NCI-H2107 treated with DMSO at 0.1 percent for 48 hours (cell line): ENCODE data around the gene KCNQ2.
A peak's percentile ranks its signal among the peaks of the same experiment; 100 is the strongest.

Source experiments
- DNase-seq: peaks from one replicate; lab custom pipeline; 2025; ENCODE audit not compliant: unreplicated experiment; lab: John Stamatoyannopoulos, UW

Gene KCNQ2

DNA sequence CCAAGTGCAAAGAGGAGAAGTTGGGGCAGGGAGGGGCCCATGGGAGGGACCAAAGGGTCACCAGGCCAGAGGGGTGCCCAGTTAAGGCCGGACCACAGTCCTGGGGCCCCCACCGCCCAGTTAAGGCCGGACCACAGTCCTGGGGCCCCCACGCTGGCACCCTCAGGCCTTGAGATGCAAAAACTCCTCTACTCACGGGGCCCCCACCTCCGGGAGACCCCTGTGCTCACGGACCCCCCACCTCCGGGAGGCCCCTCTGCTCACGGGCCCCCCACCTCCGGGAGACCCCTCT is 16.9 kb downstream of the KCNQ2 start:
- DNase-seq: no peak

DNA sequence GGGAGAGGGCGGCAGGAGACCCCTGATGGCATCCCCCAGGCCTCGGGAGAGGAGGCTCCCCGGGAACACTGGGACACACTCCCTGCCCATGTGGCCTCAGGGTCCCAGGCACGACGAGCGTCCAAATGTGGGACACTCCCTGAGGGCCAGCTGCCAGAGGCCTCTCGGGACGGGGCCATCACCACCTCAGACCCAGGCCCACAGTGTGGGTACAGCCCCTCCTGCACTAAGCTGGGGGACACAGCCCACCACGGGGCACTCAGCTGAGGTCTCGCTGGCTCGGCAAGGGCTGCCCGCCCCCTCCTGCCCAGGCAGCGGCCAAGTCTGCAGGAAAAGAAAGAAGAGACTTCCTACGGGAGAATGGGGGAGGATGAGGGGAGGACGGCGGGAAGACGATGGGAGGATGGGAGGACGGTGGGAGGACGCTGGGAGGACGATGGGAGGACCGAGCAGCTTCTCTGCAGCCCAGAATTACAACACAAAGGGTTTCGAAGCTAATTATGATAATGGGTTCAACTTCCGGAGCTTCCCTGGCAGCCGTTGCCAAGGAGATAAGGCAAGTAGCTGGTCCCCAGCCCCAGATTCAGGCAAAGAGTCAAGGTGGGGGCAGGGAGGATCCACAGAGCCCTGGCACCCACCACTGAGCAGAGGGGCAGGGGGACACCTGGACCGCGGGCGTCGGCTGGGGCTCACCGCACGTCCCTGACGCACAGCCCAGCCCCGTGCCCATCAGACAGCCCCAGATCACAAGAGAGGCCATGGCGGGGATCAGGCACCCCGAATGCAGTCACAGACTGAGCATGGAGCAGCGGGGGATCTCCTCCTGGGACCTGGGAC is 17.5 kb downstream of the KCNQ2 start:
- peak; percentile 18 for DNase-seq

DNA sequence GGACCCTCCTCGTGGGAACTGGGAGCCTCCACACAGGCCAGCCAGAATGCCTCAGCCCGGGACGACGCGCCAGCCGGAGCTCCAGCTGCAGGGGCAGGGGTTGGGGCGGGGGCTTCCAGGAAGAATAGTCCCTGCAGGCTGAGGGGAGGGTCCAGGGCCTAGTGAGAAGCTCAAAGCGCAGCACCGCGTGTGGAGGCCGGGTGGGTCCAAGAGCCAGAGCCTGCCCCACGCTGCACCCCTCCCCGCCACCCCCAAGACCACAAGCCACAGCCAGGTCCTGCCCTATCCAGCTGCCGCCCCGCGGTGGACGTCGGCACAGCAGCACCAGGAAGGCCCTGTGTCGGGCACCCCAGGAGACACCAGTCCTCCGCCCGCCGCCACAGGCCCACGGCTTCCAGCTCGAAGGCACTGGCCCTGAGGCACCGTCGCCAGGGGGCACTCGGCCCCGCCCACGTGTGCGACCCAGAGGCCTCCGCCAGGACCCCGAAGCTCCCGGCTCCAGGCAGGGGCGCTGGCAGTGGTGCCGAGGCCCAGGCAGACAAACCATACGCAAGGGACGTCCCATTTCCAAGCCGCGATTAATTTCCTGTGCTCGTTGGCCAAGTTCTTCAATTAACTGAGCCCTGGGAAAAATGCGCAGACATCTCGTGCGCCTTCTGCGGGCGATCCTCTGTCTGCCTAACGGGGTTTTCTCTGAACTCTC is 19.5 kb downstream of the KCNQ2 start:
- DNase-seq: no peak

DNA sequence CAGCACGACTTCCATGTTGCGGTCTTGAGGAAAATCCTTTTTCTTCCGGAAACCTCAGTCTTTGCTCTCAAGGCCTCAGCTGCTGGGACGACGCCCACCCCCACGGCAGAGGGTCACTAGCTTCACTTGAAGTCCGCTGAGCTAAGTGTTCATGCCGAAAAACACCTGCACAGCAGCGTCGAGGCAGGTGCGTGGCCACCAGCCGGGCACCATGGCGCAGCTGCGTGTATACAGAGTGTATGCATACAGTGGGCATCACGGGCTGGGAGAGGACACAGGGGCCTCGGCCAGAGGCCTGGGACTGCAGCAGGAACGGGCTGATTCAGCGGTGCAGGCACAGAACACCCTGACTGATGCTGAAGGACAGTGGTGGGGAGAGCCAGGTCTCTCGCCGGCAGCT is 20.1 kb downstream of the KCNQ2 start:
- no peak for DNase-seq

- no peak for DNase-seq
Observed at GRCh38 chr20:63451821-63452220, 20.6 kb downstream of the KCNQ2 start.

DNA sequence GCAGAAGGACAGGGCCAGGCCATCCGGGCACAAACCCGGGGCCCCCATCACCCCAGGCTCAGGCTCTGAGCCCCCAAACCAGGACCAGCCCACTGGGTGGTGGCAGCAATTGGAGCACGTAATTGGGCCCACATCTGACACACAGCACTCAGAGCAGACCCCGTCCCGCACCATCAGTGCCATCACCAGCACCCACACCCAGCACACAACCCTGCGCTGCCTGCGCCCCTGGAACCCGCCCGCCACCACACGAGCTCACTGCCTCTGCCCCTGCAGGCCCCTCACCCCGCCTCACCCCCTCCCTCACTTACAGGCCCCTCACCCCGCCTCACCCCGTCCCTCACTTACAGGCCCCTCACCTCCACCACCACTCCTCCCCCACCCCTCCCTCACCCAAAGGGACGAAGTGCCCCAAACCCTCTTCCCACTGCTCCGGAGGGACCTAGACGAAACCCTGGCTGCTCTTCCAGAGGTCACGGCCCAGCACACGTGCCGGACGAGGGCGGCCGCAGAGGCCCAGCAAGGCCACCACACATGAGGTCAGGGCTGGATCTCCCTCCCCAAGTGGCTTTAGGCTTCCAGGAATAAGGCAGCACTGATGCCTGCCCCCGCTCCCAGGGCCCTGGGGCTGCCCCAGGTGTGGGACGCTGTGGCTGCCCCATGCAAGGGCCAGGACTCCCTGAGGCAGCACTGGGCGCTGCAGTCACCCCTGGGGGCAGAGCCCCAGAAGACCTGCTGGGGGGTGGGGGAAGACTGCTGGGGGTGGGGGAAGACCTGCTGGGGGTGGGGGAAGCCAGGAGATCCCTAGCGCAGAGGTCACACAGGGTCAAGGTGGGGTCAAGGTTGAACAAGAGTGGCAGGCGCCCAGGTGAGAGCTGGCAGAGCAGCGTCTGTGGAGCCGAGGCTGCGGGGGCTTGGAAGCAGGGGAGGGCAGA is 22.4 kb downstream of the KCNQ2 start:
- DNase-seq: no peak

DNA sequence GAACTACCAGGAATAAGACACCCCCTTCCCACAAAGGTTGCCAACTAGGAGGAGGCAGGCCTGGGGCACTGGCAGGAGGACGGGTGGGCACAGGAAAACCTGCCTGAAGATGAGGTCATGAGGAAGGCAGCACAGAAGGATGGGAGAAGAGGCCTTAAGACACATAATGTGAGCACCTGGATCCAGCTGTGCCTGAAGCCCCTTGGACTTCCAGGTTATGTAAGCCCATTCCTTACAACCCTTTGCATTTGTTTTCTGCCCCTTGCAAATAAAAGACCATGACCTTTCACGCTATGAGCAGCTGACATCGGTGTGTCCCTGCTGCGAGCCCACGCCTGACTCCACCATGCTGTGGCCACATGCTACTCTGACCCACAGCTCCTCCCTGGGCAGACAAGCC is 23.4 kb downstream of the KCNQ2 start:
- no peak for DNase-seq

DNA sequence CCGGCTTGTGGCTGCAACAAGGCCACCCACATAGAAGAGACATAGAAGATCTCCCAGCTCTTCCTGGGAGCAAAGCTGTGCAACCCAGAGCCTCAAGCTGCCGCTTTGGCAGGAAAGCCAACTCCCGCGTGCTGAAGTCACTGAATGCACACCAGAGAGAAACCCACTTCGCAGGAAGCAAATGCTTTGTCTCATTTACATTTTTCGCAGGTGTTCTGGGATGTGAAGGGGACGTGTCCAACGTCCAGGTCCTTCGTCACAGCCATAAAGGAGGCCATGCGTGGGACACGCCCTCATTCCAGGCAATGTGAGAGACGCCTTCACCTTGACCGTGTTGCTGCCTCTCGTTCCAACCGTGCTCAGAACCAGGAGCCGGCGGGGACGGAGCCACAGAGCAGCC is 24.4 kb downstream of the KCNQ2 start:
- DNase-seq: no peak

- no peak for DNase-seq
Observed at GRCh38 chr20:63447320-63447719, 25.1 kb downstream of the KCNQ2 start.

DNA sequence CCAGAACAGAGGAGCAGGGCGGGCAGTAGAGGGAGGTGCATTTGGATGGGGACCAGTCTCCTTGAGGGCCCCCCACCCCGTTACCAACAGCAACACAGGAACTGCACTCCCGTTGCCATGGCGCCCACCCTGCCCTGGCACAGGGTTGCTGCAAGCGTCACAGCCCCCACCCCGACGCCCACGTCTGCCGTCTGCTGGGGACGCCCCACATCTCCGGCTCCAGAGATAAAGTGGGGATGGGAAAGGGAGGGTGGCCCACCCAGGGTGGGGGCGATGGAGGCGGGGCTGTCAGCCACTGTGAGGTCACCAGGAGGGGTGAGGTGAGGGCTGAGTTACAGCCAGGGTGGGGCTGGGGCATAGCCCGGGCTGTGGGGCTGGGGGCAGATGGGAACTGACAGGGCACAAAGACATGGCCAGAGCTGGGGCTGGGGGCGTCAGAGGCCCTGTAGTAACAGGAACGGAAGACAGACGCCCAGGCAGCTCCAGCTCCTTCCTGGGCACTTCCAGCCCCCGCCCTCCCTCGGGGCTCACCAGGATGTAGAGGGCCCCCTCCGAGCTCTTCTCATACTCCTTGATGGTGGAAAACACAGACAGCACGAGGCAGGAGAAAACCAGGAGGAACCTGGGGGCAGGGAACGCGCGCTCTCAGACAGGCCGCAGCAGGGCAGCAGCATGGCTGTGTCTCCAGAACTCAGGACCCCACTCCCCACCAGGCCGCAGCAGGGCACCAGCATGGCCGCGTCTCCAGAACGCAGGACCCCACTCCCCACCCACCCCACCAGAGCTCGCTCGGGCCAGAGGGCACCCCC is 26.0 kb downstream of the KCNQ2 start:
- DNase-seq: no peak

GRCh38 chr20:63445075-63445734 is 27.2 kb downstream of the KCNQ2 start:
- no peak for DNase-seq

- DNase-seq: no peak
Observed at GRCh38 chr20:63444548-63444947, 27.9 kb downstream of the KCNQ2 start.

DNA sequence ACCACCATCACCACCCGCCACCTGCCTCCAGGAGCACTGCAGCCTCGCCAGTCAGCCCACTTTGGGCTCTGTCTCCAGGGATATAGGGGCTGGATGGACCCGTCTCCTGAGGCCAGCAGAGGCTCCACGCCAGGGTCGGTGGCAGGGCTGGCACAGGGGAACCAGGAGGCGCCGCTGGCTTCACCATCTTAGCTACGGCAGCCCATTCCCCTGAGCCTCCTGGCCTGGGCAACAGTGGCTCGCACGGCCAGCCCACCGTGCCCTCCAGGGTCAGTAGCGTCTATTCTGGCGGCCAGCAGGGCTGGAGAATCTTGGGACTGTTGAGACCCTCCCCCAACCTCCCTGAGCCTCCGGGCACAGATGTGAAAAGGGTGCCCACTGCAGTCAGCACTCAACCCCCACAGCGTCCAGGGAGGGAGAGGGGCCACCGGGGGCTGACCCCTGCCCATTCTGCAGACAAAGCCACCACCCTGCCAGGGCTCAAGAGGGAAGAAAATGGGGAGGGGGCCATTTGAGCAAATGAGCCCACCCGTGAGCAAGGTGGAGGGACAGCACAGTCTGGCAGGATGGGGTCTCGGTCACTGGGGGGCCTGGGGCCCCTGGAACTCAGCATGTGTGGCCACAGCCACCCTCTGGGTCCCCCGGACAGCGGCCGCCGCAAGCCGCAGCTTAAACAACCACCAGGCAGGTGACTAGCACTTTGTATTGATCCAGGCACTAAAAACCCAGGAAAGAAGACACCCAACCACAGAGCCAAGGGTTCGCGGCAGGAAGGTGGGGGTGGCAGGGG is 28.7 kb downstream of the KCNQ2 start:
- peak; percentile 15 for DNase-seq

- peak; percentile 43 for DNase-seq
Observed at GRCh38 chr20:63442100-63442493, 30.4 kb downstream of the KCNQ2 start.

DNA sequence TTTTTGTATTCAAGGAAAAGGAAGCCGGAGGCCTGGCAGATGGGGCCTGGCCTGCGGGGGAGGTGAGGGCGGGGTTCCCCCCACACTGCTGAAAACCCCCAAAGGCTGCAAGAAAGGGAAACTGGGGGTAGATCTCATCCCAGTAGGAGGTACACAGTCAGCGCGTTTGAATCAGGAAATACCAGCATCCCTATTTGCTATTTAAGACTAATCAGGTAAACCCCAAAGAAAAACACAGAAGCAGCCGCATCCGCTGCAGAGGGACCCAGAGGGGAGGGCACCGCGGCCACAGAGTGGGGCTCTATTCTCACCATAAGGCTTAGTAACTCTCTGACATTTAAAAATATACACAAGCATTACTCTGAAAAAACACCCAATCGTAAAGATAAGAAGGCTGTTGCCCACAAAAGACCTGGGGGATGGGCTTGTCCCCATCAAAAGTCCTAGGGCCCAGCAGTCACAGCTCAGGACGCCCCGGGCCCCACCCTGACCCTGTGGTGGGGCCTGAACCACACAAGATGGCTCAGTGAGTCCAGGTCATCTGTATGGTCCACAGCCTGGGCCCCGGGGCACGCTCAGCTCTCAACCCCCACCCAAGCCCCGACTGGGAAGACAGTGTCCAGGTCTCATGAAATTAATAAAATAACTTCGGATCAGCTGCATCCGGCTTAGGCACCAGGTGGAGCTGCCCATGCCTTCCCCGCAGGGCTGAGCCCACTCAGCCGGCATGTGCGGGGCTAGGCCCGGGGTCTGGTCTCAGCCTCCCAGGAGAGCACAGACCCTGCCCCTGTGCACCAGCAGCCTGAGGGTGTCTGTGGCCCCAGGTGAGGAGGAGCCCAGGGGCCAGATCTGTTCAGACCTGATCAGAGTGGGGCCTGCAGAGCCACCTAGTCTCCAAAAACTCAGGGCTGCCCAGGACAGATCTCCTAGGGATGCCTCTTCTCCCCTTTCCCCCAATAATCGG is 31.0 kb downstream of the KCNQ2 start:
- DNase-seq: no peak

DNA sequence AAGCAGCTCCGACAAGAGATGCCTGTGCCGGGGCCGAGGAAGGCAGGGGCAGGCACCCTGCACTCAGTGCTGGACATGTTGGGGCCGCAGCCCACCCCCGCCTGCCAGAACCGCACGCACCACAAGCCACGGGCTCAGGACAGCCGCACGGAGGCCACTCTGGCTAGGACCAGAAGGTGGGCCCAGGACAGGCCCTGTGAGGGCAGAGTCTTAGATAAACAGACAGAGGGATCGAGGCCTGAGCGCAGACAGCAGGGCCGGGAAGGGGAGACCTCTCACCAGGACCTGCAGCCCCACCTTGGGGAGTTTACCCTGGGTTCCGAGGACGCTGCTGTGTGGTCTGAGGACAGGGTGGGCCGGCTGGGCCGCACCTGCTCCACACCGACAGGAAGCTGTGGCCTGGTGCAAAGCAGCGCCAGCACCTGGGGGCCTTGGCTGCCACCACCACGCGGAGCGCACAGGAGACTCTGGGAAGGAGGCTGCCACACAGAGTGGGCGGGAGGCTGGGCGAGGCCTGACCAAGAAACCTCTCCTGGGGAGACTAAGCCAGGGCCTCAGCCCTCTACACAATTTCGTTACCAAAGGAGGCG is 32.0 kb downstream of the KCNQ2 start:
- DNase-seq: no peak

- no peak for DNase-seq
Observed at GRCh38 chr20:63439866-63440265, 32.6 kb downstream of the KCNQ2 start.

DNA sequence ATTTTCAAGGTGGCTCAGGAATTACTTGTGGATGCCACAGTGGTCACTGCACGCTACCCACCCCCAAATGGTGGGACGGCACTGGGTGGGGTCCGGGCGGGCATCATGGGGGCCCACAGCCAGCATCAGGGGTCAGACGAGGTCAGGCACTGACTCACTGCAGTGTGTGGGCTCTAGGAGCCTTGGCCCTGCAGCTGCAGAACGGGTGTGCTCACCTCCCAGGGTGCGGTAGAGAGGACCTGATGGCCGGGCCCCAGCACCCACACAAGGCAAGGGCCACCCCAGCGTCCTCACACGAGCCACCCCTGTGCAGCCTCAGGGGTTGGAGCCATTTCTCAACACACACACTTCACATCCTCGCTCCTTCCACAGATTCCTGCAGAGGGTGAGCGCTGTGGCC is 34.3 kb downstream of the KCNQ2 start:
- DNase-seq: no peak
